A549 (cell line): ENCODE results near the gene FSHR. TPM values are rescaled to one million over a fixed set of nuclear protein-coding genes. Genes with fewer than 3 reads are reported as not detected.

Source experiments
- ATAC-seq, 2 experiments: fragments of 200-7000 bp in 1 of 2; fragments of >200 bp in 1 of 2; cut with Nextera tagmentation in 1 of 2; cut with Tn5 transposase in 1 of 2; 3 replicates each; pipeline versions ENCODE4 v1.8.0 to v1.9.1; 2018 to 2020; ENCODE audit warnings: mild to moderate bottlenecking in 1 of 2, moderate library complexity in 1 of 2
- CTCF ChIA-PET: fragments of 300-600 bp; sonication (Branson Sonifier 250); formaldehyde crosslinking; extraction: SDS; loops from one replicate; lab custom pipeline; 2021; ENCODE audit warnings: antibody characterized with exemption, inconsistent platforms; lab: Yijun Ruan, JAX
- POLR2A ChIA-PET: fragments of 350-600 bp; formaldehyde crosslinking; extraction: SDS; loops from one replicate; lab custom pipeline; 2021; ENCODE audit warnings: antibody characterized with exemption, inconsistent platforms; lab: Yijun Ruan, JAX
- DNase-seq, 2 experiments: peaks; one replicate each; pipeline versions ENCODE4 v3.0.0 to v3.0.0-alpha.2; 2011 to 2016; ENCODE audit warnings: low read depth in 1 of 2, low spot score in 1 of 2
- FAIRE-seq: peaks from 2 replicates; lab custom pipeline; 2011; peaks lifted over from hg19 to GRCh38; lab: Jason Lieb, UNC
- H3K27ac ChIP-seq, 2 experiments: fragments of >200 bp; sonication (Bioruptor Twin); formaldehyde crosslinking; 3 replicates each; pipeline ENCODE4 v1.5.1; 2016 to 2017
- H3K4me1 ChIP-seq: fragments of >200 bp; sonication (Bioruptor Twin); formaldehyde crosslinking; 3 replicates; pipeline ENCODE4 v1.6.1; 2016
- H3K4me2 ChIP-seq: fragments of >200 bp; sonication (Bioruptor Twin); formaldehyde crosslinking; 3 replicates; pipeline ENCODE4 v1.6.1; 2016
- H3K4me3 ChIP-seq: fragments of >200 bp; sonication (Bioruptor Twin); formaldehyde crosslinking; 3 replicates; pipeline ENCODE4 v1.5.1; 2016
- H3K9me3 ChIP-seq: fragments of >200 bp; sonication (Bioruptor Twin); formaldehyde crosslinking; 3 replicates; pipeline ENCODE4 v1.6.1; 2016
- BHLHE40 ChIP-seq: IDR thresholded peaks from 2 replicates; pipeline ENCODE4 v1.6.1; 2012; ENCODE audit warnings: low read depth, low read length, inconsistent platforms
- CHD2 ChIP-seq: fragments of 150-350 bp; IDR thresholded peaks from 2 replicates; pipeline ENCODE4 v1.6.1; 2014; ENCODE audit warnings: low read length; ENCODE audit not compliant: partially characterized antibody
- CHD4 ChIP-seq: fragments of 200-600 bp; sonication (generic); IDR thresholded peaks from 2 replicates; pipeline ENCODE4 v1.6.1; 2016; ENCODE audit warnings: antibody characterized with exemption, mild to moderate bottlenecking, borderline replicate concordance
- ESRRA ChIP-seq: fragments of 150-350 bp; IDR thresholded peaks from 2 replicates; pipeline ENCODE4 v1.6.1; 2014; ENCODE audit warnings: mild to moderate bottlenecking, low read length, borderline replicate concordance
- FOSB ChIP-seq: fragments of 250-450 bp; sonication (Bioruptor Pico); IDR thresholded peaks from 2 replicates; pipeline ENCODE4 v1.5.0; 2020; ENCODE audit warnings: mild to moderate bottlenecking, moderate library complexity
- FOSL2 ChIP-seq, 2 experiments: fragments of 450-650 bp in 1 of 2; fragments of >200 bp in 1 of 2; sonication (Bioruptor Twin) in 1 of 2; formaldehyde crosslinking; IDR thresholded peaks; 2 replicates each; pipeline versions ENCODE4 v1.5.0 to v1.6.1; 2016 to 2020; ENCODE audit warnings: mild to moderate bottlenecking in 1 of 2, moderate library complexity in 1 of 2
- HOXB13 ChIP-seq: fragments of 250-450 bp; sonication (Bioruptor Pico); IDR thresholded peaks from 2 replicates; pipeline ENCODE4 v1.5.0; 2020; ENCODE audit warnings: low read depth, mild to moderate bottlenecking, moderate library complexity
- KDM5A ChIP-seq: fragments of 200-600 bp; sonication (generic); IDR thresholded peaks from 2 replicates; pipeline ENCODE4 v1.6.1; 2016; ENCODE audit warnings: antibody characterized with exemption, mild to moderate bottlenecking
- MAFK ChIP-seq: fragments of 450-650 bp; IDR thresholded peaks from 2 replicates; pipeline ENCODE4 v1.6.1; 2014; ENCODE audit not compliant: partially characterized antibody
- NFE2L2 ChIP-seq: fragments of 150-350 bp; conservative IDR thresholded peaks from 2 replicates; pipeline ENCODE4 v1.6.1; 2014; ENCODE audit warnings: low read length
- NPAS2 ChIP-seq: fragments of 250-450 bp; sonication (Bioruptor Pico); IDR thresholded peaks from 2 replicates; pipeline ENCODE4 v1.8.0; 2022; ENCODE audit warnings: mild to moderate bottlenecking, moderate library complexity, borderline replicate concordance
- PHF8 ChIP-seq: fragments of 200-600 bp; sonication (generic); IDR thresholded peaks from 2 replicates; pipeline ENCODE4 v1.6.1; 2016; ENCODE audit warnings: low read depth, mild to moderate bottlenecking, antibody characterized with exemption, moderate library complexity, borderline replicate concordance
- POLR2AphosphoS2 ChIP-seq: conservative IDR thresholded peaks from 2 replicates; pipeline ENCODE4 v1.6.1; 2012; ENCODE audit warnings: low read length, improper control_type of control experiment, inconsistent platforms
- RARB ChIP-seq: fragments of 250-450 bp; sonication (Bioruptor Pico); IDR thresholded peaks from 2 replicates; pipeline ENCODE4 v1.8.0; 2021; ENCODE audit warnings: mild to moderate bottlenecking, moderate library complexity
- RFX5 ChIP-seq: fragments of 450-650 bp; IDR thresholded peaks from 2 replicates; pipeline ENCODE4 v1.7.1; 2014; ENCODE audit warnings: antibody characterized with exemption, mild to moderate bottlenecking, moderate library complexity
- SREBF2 ChIP-seq: fragments of 450-650 bp; IDR thresholded peaks from 2 replicates; pipeline ENCODE4 v1.6.1; 2014; ENCODE audit warnings: mild to moderate bottlenecking, moderate library complexity
- ZSCAN20 ChIP-seq: fragments of 250-450 bp; sonication (Bioruptor Pico); IDR thresholded peaks from 2 replicates; pipeline ENCODE4 v1.8.0; 2022; ENCODE audit warnings: mild to moderate bottlenecking, moderate library complexity
- WGBS: methylation state at CpG from one replicate; pipeline ENCODE4 v1.1.6; 2017; ENCODE audit errors: missing lambda C conversion rate; 5-methylcytosine and 5-hydroxymethylcytosine counted together
- polyA plus RNA-seq, 4 experiments: library from polyadenylated mRNA; depleted of rRNA in 3 of 4; stranded (reverse); fragments of >200 nt; fragmentation: RNase III in 1 of 4; extraction: RNeasy Plus Mini Kit Qiagen cat#74134 plus additional on column Dnase treatment in 1 of 4; gene quantifications; 2 replicates in 3 of 4; 3 replicates in 1 of 4; pipeline ENCODE4 v1.2.3, GENCODE V29; 2011 to 2017
- TF ChIP-seq, protein P1 (sequence below): fragments of >200 bp; sonication (Bioruptor Twin); formaldehyde crosslinking; IDR thresholded peaks from 3 replicates; pipeline ENCODE4 v1.6.1; 2016
- TF ChIP-seq, protein P2 (sequence below): fragments of 250-450 bp; sonication (Bioruptor Pico); IDR thresholded peaks from 2 replicates; pipeline ENCODE4 v1.5.0; 2021; ENCODE audit warnings: mild to moderate bottlenecking, moderate library complexity, borderline replicate concordance
- TF ChIP-seq, protein P3 (sequence below): IDR thresholded peaks from 2 replicates; pipeline ENCODE4 v1.6.1; 2012

The FSHR gene
- polyA plus RNA-seq, 2 of the 4 experiments (the other 2 are of a cell fraction), result not detected

DNA sequence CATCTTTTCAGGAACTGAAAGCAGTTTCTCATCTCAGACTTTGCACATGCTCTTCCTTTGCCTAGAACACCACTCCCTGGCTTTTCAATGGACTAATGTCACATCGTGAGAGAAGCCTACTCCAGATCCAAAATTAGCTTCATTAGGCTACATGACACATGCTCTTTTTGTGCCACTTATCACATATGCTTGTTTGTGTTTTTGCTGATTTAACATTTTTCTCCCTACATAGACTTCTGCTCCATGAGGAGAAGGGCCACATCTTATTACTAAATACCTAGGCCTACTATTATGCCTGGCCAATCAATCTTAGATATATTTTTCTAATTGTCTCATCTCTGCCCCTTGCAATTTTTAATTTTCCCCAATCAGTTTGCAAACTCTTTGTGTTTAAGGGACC, 212.4 kb downstream of the FSHR start:
- WGBS, result 0% methylated on average over 1 of the region's 1 CpG
- H3K4me3 ChIP-seq, result no peak overlapping the region
- no peaks in the 10 kb centered on the region for H3K9me3 ChIP-seq
- no peak for FAIRE-seq
- no peak for TF ChIP-seq CHD4
- TF ChIP-seq PHF8, result no peak
- TF ChIP-seq MAFK, result peak; percentile 89
- TF ChIP-seq HOXB13 (CRISPR knock-in tag), result no peak
- TF ChIP-seq, all 56 proteins: peak for 1
- ATAC-seq, result no peak
- DNase-seq, result no peak
- POLR2A ChIA-PET, result no interaction called here
- CTCF ChIA-PET, result interaction anchor here (0.7 to 1.7 kb wide), 3 partner anchors 410 to 1461 kb away, joined by 3 to 4 read pairs (median 4); no protein-coding TSS in a partner anchor
- H3K27ac ChIP-seq, result no peak overlapping the region
- no peak overlapping the region for H3K4me2 ChIP-seq
- H3K4me1 ChIP-seq, result no peaks in the 10 kb centered on the region

DNA sequence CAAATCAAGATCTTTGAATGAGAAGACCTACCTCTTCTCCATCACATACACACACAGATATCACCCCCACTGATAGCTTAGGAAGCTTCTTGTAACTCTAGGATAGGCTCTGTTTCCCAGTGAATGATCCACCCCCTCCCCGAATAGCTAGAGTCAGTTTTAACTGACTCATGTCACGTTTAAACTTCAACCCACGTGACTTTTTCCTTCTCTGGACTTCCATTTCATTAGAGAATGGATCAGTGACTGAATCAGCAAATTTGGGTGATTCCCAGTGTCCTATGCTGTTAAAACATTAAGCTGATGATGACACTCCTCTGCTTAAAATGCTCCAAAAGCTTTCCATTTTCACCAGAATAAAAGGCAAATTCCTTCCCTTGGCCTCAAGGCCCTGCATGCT, 212.9 kb downstream of the FSHR start:
- no peak overlapping the region for H3K27ac ChIP-seq
- ChIA-PET CTCF (interaction anchor here (1.7 kb wide), 1 partner anchor 1203 kb away, joined by 4 read pairs; no protein-coding TSS in a partner anchor), POLR2A (no interaction called here)
- WGBS, result 4% methylated on average over 3 of the region's 3 CpGs
- TF ChIP-seq CHD2, result no peak
- TF ChIP-seq POLR2AphosphoS2, result no peak
- no peak for TF ChIP-seq NPAS2 (CRISPR knock-in tag)
- no peaks in the 10 kb centered on the region for H3K9me3 ChIP-seq
- no peak for DNase-seq
- H3K4me3 ChIP-seq, result no peak overlapping the region
- H3K4me1 ChIP-seq, result no peaks in the 10 kb centered on the region
- no peak for FAIRE-seq
- H3K4me2 ChIP-seq, result no peak overlapping the region
- no peak for ATAC-seq

DNA sequence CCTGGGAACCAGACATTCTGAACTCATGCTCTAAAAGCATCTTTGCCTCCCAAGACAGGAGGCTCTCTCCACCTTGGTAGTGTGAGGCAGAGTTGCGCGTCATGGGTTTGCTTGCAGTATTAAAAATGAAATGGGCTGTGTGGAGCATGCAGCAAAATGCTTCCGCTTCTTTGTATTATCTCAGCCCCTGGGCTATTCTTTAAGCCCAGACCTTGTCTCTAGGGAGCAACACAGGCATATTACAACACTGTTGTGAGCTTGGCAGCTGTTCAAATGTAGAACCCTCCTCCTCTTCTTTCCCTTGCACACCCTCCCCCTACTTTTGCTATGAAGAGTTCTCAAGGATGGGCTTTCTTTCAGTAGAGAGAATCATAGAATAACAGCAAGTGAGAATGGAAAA, 213.7 kb downstream of the FSHR start:
- Histone ChIP-seq H3K4me1 (no peaks in the 10 kb centered on the region), H3K27ac (no peak overlapping the region), H3K4me3 (no peak overlapping the region), H3K4me2 (no peak overlapping the region), H3K9me3 (no peaks in the 10 kb centered on the region)
- FAIRE-seq (no peak), ATAC-seq (no peak), DNase-seq (no peak)
- no peak for TF ChIP-seq RFX5
- TF ChIP-seq, protein P1, sequence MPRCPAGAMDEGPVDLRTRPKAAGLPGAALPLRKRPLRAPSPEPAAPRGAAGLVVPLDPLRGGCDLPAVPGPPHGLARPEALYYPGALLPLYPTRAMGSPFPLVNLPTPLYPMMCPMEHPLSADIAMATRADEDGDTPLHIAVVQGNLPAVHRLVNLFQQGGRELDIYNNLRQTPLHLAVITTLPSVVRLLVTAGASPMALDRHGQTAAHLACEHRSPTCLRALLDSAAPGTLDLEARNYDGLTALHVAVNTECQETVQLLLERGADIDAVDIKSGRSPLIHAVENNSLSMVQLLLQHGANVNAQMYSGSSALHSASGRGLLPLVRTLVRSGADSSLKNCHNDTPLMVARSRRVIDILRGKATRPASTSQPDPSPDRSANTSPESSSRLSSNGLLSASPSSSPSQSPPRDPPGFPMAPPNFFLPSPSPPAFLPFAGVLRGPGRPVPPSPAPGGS, result no peak
- no peak for TF ChIP-seq NFE2L2
- TF ChIP-seq ESRRA, result no peak
- no peak for TF ChIP-seq KDM5A
- TF ChIP-seq, protein P2, sequence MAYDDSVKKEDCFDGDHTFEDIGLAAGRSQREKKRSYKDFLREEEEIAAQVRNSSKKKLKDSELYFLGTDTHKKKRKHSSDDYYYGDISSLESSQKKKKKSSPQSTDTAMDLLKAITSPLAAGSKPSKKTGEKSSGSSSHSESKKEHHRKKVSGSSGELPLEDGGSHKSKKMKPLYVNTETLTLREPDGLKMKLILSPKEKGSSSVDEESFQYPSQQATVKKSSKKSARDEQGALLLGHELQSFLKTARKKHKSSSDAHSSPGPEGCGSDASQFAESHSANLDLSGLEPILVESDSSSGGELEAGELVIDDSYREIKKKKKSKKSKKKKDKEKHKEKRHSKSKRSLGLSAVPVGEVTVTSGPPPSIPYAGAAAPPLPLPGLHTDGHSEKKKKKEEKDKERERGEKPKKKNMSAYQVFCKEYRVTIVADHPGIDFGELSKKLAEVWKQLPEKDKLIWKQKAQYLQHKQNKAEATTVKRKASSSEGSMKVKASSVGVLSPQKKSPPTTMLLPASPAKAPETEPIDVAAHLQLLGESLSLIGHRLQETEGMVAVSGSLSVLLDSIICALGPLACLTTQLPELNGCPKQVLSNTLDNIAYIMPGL, result no peak
- no peak for TF ChIP-seq SREBF2
- no peak for TF ChIP-seq FOSL2 (IDR thresholded peaks at IDR 0.05)
- TF ChIP-seq FOSL2 (CRISPR knock-in tag; IDR thresholded peaks at IDR 0.05), result no peak
- TF ChIP-seq BHLHE40, result no peak
- no peak for TF ChIP-seq FOSB (CRISPR knock-in tag)
- TF ChIP-seq CHD2, result no peak
- TF ChIP-seq, protein P3, sequence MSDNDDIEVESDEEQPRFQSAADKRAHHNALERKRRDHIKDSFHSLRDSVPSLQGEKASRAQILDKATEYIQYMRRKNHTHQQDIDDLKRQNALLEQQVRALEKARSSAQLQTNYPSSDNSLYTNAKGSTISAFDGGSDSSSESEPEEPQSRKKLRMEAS, result no peak
- no peak for TF ChIP-seq ZSCAN20 (CRISPR knock-in tag)
- no peak for TF ChIP-seq POLR2AphosphoS2
- TF ChIP-seq RARB (CRISPR knock-in tag), result no peak
- WGBS, result 86% methylated on average over 3 of the region's 3 CpGs
- CTCF ChIA-PET, result no interaction called here
- POLR2A ChIA-PET, result no interaction called here
